ENCODE data around the gene EMP2. TPM values are rescaled to one million over a fixed set of nuclear protein-coding genes. Genes with fewer than 3 reads are reported as not detected.

EMP2 gene, protein sequence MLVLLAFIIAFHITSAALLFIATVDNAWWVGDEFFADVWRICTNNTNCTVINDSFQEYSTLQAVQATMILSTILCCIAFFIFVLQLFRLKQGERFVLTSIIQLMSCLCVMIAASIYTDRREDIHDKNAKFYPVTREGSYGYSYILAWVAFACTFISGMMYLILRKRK
- total RNA-seq, result 24.9 and 40.3 TPM in 2 replicates

DNA sequence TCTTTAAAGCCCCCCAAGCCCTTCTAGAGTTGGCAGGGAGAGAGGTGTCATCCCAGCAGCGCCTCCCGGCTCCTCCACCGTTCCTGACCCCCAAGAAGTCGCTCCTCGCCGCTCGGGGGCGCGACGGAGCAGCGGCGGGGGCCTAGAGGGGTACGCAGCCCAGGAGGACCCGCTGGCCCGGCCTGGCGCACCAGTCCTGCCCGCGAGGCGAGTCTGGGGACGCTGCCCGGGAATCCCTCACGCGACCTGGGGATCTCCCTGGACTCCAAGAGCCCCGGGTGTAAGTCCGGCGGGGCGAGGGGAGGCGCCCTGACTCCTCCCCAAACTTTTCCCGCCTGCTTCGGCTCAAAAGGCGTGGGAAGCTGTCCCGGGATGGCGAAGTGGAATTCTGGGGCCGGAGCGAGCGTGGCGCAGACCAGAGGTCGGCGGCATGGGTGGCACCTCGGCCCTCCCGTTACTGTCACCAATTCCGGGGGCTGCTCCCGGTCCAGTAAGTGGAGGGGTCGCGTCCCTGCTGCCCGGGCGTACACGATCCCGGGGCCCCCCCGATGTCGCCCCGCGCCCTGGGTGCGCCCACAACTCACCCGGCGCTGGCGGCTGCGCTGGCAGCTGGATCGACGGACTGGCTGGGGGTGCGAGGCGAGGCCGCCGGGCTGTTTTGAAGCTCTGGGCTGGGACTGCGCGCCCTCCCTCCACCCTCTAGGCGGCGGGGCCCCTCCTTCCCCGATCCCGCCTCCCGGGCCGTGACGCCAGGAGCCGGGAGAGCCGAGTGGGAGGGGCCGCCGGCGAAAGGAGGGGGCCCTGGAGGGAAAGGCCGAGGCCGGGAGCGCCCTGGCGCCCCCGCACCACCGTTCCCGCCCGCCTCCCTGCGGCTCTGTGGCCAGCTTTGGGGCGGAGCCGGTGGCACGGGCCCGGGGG, at the start of gene EMP2:
Gene EMP2 (minus strand): TSS at position 634 of the 918 bp plus-strand sequence. CDS start 32,981 bp downstream, outside the sequence.

Other genes with a start within 250 kb of the EMP2 start
- gene ATF7IP2, start 194.5 kb downstream of the EMP2 start, total RNA-seq, result 4.2 and 10.4 TPM in 2 replicates
- gene TEKT5, start 114.3 kb upstream of the EMP2 start, total RNA-seq, result not detected in 2 replicates
- gene NUBP1, start 163.2 kb upstream of the EMP2 start, total RNA-seq, result 14.2 and 21.0 TPM in 2 replicates
- gene TVP23A, start 238.2 kb upstream of the EMP2 start, total RNA-seq, result not detected in 2 replicates